ENCODE data around the gene SGMS1. TPM values are rescaled to one million over a fixed set of nuclear protein-coding genes. Genes with fewer than 3 reads are reported as not detected.

Gene SGMS1
- total RNA-seq, 5 donors from 2014 or later (not counting 1 experiment from before 2014, with no cell fraction given) = 28.4 to 39.7 (median 32.6) TPM

GRCh38 chr10:50419091-50419490 lies 204.7 kb downstream of the SGMS1 start:
- Mint-ChIP-seq H3K9me3 (no peaks in the 10 kb centered on the region), H3K27ac (no peak overlapping the region), H3K4me3 (peak overlapping the region; percentile 80 to 88 (median 84)), H3K4me1 (peaks cover 46 to 54% (median 53%) of the 10 kb centered on the region in 3 donors), H3K27me3 (no peaks in the 10 kb centered on the region), H3K36me3 (peaks cover 8% of the 10 kb centered on the region)
- Histone ChIP-seq H3K9me3 (no peaks in the 10 kb centered on the region), H3K27me3 (replicated peaks in 1 of 2; ENCODE audit: control insufficient read depth in 2 of 2, extremely low read depth in 1 of 2, insufficient read depth in 2 of 2, low read length in 1 of 2) (no peaks in the 10 kb centered on the region), H3K4me3 (ENCODE audit: control insufficient read depth in 1 of 2, extremely low read depth in 1 of 2, low read length in 1 of 2) (no peak overlapping the region), H3K4me1 (ENCODE audit: control insufficient read depth in 1 of 2, extremely low read depth in 1 of 2, insufficient read depth in 2 of 2, low read length in 2 of 2) (no peaks in the 10 kb centered on the region), H3K36me3 (ENCODE audit: control insufficient read depth in 2 of 2, extremely low read depth in 1 of 2, insufficient read depth in 1 of 2, low read length in 1 of 2) (no peaks in the 10 kb centered on the region), H3K27ac (ENCODE audit: low read length) (no peak overlapping the region)
- POLR2A ChIA-PET = no interaction called here
- CTCF ChIA-PET = interaction anchor here in 1 of 2 donors (1.7 kb wide), 1 partner anchor 33 kb away, joined by 4 read pairs; no protein-coding TSS in a partner anchor
- no CpG with 5 or more reads among the region's 3 CpGs for WGBS (ENCODE audit: insufficient coverage)
- DNase-seq (no peak), ATAC-seq (replicated peaks in 1 of 4) (no peak)

DNA sequence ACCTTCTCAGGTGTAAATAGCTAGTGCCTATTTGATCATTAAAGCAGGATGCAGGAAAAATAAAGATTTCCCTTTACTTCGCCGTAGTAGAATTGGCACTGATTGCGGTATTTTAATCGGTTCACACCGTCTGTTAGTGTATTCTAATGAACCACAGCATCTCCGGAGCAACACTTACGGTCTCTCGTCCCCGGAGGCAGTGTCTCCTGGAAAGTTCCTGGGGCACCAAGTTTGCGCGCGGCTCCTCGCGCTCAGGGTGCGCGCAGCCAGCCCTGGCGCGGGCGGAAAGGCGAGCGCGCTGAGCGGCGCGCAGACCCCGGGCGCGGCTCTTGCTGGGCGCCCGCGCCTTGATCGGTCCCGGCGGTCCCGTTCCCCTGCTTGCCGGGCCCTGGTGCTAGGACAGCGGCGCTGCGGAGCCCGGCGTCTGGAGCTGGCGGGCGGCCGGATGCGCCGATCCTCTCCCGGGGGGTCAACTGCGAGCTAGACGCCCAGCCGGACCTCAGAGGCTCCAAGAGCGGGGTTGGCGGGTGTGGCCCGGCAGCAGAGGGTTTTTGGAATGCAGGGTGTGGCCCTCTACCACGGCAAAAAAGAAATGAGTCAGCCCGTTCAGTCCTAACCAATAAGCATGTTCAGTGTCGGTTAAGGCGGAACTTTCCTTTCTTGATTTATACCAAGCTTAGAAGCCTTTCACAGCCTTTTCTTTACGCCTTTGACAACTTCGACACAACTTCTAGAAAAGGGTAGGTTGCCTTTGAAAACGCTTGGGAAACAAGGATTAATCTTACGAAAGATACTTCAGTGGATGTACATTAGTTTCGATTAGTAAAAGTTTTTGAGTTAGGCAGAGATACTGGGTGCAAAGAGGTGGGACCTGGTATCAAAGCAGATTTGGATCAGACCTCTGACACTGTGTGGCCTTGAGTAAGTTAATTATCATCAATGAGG lies 205.6 kb downstream of the SGMS1 start:
- H3K27ac Mint-ChIP-seq = peak overlapping the region in 1 of 2 donors; percentile 62
- ATAC-seq (replicated peaks in 1 of 4) (peak; percentile 80 to 86 (median 84)), DNase-seq (peak in 20 of 35 experiments; percentile 3 to 50 (median 20))
- ChIA-PET POLR2A (no interaction called here), CTCF (interaction anchor here in 1 of 2 donors (0.9 to 1.0 kb wide), 2 partner anchors 17 to 21 kb away, joined by 3 to 6 read pairs; no protein-coding TSS in a partner anchor)
- Histone ChIP-seq H3K9me3 (no peaks in the 10 kb centered on the region), H3K36me3 (ENCODE audit: control insufficient read depth in 2 of 2, extremely low read depth in 1 of 2, insufficient read depth in 1 of 2, low read length in 1 of 2) (no peaks in the 10 kb centered on the region), H3K4me1 (ENCODE audit: control insufficient read depth in 1 of 2, extremely low read depth in 1 of 2, insufficient read depth in 2 of 2, low read length in 2 of 2) (no peaks in the 10 kb centered on the region), H3K27ac (ENCODE audit: low read length) (no peak overlapping the region), H3K27me3 (replicated peaks in 1 of 2; ENCODE audit: control insufficient read depth in 2 of 2, extremely low read depth in 1 of 2, insufficient read depth in 2 of 2, low read length in 1 of 2) (no peaks in the 10 kb centered on the region), H3K4me3 (ENCODE audit: control insufficient read depth in 1 of 2, extremely low read depth in 1 of 2, low read length in 1 of 2) (peak overlapping the region; percentile 55 to 61)
- peaks cover 8% of the 10 kb centered on the region for H3K36me3 Mint-ChIP-seq
- under 1% methylated on average over 53 of the region's 62 CpGs for WGBS (ENCODE audit: insufficient coverage)
- H3K4me3 Mint-ChIP-seq = peak overlapping the region; percentile 80 to 88 (median 84)
- H3K27me3 Mint-ChIP-seq = no peaks in the 10 kb centered on the region
- no peaks in the 10 kb centered on the region for H3K9me3 Mint-ChIP-seq
- H3K4me1 Mint-ChIP-seq = peaks cover 46 to 57% (median 53%) of the 10 kb centered on the region in 3 donors

- ChIA-PET POLR2A (no interaction called here), CTCF (interaction anchor here in 1 of 2 donors (0.9 to 1.0 kb wide), 2 partner anchors 16 to 21 kb away, joined by 3 to 6 read pairs; no protein-coding TSS in a partner anchor)
- ATAC-seq (replicated peaks in 1 of 4) (peak; percentile 5 to 32 (median 22)), DNase-seq (no peak)
- H3K27ac ChIP-seq (ENCODE audit: low read length) = no peak overlapping the region
- Mint-ChIP-seq H3K4me3 (peak overlapping the region; percentile 80 to 88 (median 84)), H3K27ac (no peak overlapping the region), H3K9me3 (no peaks in the 10 kb centered on the region), H3K4me1 (peaks cover 44 to 59% (median 52%) of the 10 kb centered on the region in 3 donors), H3K27me3 (no peaks in the 10 kb centered on the region), H3K36me3 (peaks cover 8% of the 10 kb centered on the region)
- no peaks in the 10 kb centered on the region for H3K4me1 ChIP-seq (ENCODE audit: control insufficient read depth in 1 of 2, extremely low read depth in 1 of 2, insufficient read depth in 2 of 2, low read length in 2 of 2)
- H3K9me3 ChIP-seq = no peaks in the 10 kb centered on the region
- 21% methylated on average over 3 of the region's 6 CpGs for WGBS (ENCODE audit: insufficient coverage)
- no peaks in the 10 kb centered on the region for H3K27me3 ChIP-seq (replicated peaks in 1 of 2; ENCODE audit: control insufficient read depth in 2 of 2, extremely low read depth in 1 of 2, insufficient read depth in 2 of 2, low read length in 1 of 2)
- peak overlapping the region in 1 of 2 donors; percentile 55 for H3K4me3 ChIP-seq (ENCODE audit: control insufficient read depth in 1 of 2, extremely low read depth in 1 of 2, low read length in 1 of 2)
- H3K36me3 ChIP-seq (ENCODE audit: control insufficient read depth in 2 of 2, extremely low read depth in 1 of 2, insufficient read depth in 1 of 2, low read length in 1 of 2) = no peaks in the 10 kb centered on the region
Observed at GRCh38 chr10:50417486-50417885, 206.3 kb downstream of the SGMS1 start.

DNA sequence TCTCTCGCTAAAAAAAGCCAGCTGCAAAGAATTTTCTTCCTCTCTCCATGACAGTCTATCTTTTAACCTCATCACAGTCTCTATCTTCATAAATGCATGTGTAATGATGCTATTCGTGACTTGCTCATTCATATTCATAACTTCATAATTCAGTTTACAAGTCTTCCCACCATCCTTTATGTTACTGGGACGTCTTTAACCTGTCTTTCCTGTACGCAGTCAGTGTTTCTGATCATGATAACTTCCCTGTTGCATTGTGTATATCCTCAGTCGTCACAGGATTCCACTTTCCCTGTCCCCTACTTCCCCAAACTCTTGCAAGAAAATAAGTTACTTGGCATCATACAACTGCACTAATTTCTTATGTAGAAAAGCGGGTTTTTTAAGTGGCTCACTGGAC lies 206.9 kb downstream of the SGMS1 start:
- no peak overlapping the region for H3K27ac Mint-ChIP-seq
- no peak for ATAC-seq (replicated peaks in 1 of 4)
- peaks cover 44 to 60% (median 54%) of the 10 kb centered on the region in 3 donors for H3K4me1 Mint-ChIP-seq

GRCh38 chr10:50416181-50416824 lies 207.5 kb downstream of the SGMS1 start:
- H3K27ac ChIP-seq (ENCODE audit: low read length) = no peak overlapping the region
- no peaks in the 10 kb centered on the region for H3K9me3 Mint-ChIP-seq
- POLR2A ChIA-PET = interaction anchor here in 1 of 2 donors (0.5 kb wide), 1 partner anchor 161 kb away, joined by 5 read pairs; no protein-coding TSS in a partner anchor

More for the DNA sequence above, 206.9 kb downstream of the SGMS1 start:
- DNase-seq = no peak
- CTCF ChIA-PET = interaction anchor here in 1 of 2 donors (0.5 to 1.0 kb wide), 4 partner anchors 10 to 101 kb away, joined by 3 to 6 read pairs (median 4); no protein-coding TSS in a partner anchor
- Mint-ChIP-seq H3K9me3 (no peaks in the 10 kb centered on the region), H3K4me3 (peak overlapping the region in 1 of 3 donors; percentile 44), H3K27me3 (no peaks in the 10 kb centered on the region), H3K36me3 (peaks cover 10% of the 10 kb centered on the region)
- Histone ChIP-seq H3K27me3 (replicated peaks in 1 of 2; ENCODE audit: control insufficient read depth in 2 of 2, extremely low read depth in 1 of 2, insufficient read depth in 2 of 2, low read length in 1 of 2) (no peaks in the 10 kb centered on the region), H3K27ac (ENCODE audit: low read length) (no peak overlapping the region), H3K4me3 (ENCODE audit: control insufficient read depth in 1 of 2, extremely low read depth in 1 of 2, low read length in 1 of 2) (no peak overlapping the region), H3K36me3 (ENCODE audit: control insufficient read depth in 2 of 2, extremely low read depth in 1 of 2, insufficient read depth in 1 of 2, low read length in 1 of 2) (no peaks in the 10 kb centered on the region), H3K9me3 (no peaks in the 10 kb centered on the region), H3K4me1 (ENCODE audit: control insufficient read depth in 1 of 2, extremely low read depth in 1 of 2, insufficient read depth in 2 of 2, low read length in 2 of 2) (peaks cover 0 to under 1% of the 10 kb centered on the region in 2 experiments)
- POLR2A ChIA-PET = interaction anchor here in 1 of 2 donors (0.6 kb wide), 1 partner anchor 207 kb away, joined by 5 read pairs; the partner anchor contains the start of gene SGMS1
- WGBS (ENCODE audit: insufficient coverage) = 42% methylated on average over 2 of the region's 6 CpGs

DNA sequence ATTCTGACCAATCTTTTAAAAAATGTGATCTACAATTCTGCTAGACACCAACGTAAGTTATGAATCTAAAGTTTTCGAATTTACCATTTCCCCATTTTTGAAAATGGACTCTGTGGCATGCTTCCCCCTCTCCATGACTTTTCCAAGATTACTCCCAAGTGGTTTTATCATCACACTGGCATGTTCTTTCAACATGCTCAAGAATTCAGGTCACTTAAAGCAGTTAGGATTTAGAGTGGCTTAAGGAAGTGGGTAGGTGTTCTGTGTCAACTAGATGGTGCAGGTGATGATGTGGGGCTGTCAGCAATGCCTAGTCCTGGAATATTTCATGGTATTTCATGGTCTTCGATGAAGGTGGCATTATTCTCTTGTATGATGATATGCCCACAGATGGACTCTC lies 208.5 kb downstream of the SGMS1 start:
- Histone ChIP-seq H3K27me3 (replicated peaks in 1 of 2; ENCODE audit: control insufficient read depth in 2 of 2, extremely low read depth in 1 of 2, insufficient read depth in 2 of 2, low read length in 1 of 2) (no peaks in the 10 kb centered on the region), H3K4me1 (ENCODE audit: control insufficient read depth in 1 of 2, extremely low read depth in 1 of 2, insufficient read depth in 2 of 2, low read length in 2 of 2) (peaks cover 0 to 3% of the 10 kb centered on the region in 2 experiments), H3K36me3 (ENCODE audit: control insufficient read depth in 2 of 2, extremely low read depth in 1 of 2, insufficient read depth in 1 of 2, low read length in 1 of 2) (no peaks in the 10 kb centered on the region), H3K27ac (ENCODE audit: low read length) (no peak overlapping the region), H3K4me3 (ENCODE audit: control insufficient read depth in 1 of 2, extremely low read depth in 1 of 2, low read length in 1 of 2) (no peak overlapping the region), H3K9me3 (no peaks in the 10 kb centered on the region)
- Mint-ChIP-seq H3K9me3 (no peaks in the 10 kb centered on the region), H3K4me3 (no peak overlapping the region), H3K4me1 (peaks cover 49 to 59% (median 50%) of the 10 kb centered on the region in 3 donors), H3K27ac (no peak overlapping the region), H3K27me3 (no peaks in the 10 kb centered on the region), H3K36me3 (peaks cover 8% of the 10 kb centered on the region)
- no peak for ATAC-seq (replicated peaks in 1 of 4)
- no peak for DNase-seq
- CTCF ChIA-PET = no interaction called here
- 100% methylated on average over 1 of the region's 3 CpGs for WGBS (ENCODE audit: insufficient coverage)
- POLR2A ChIA-PET = interaction anchor here in 1 of 2 donors (0.5 kb wide), 1 partner anchor 9 kb away, joined by 3 read pairs; no protein-coding TSS in a partner anchor

More at GRCh38 chr10:50416181-50416824, 207.5 kb downstream of the SGMS1 start:
- no peaks in the 10 kb centered on the region for H3K9me3 ChIP-seq
- CTCF ChIA-PET = interaction anchor here in 1 of 2 donors (0.5 to 0.7 kb wide), 3 partner anchors 10 to 102 kb away, joined by 3 to 6 read pairs (median 3); no protein-coding TSS in a partner anchor
- no peaks in the 10 kb centered on the region for H3K36me3 ChIP-seq (ENCODE audit: control insufficient read depth in 2 of 2, extremely low read depth in 1 of 2, insufficient read depth in 1 of 2, low read length in 1 of 2)
- H3K36me3 Mint-ChIP-seq = peaks cover 10% of the 10 kb centered on the region
- no peaks in the 10 kb centered on the region for H3K27me3 ChIP-seq (replicated peaks in 1 of 2; ENCODE audit: control insufficient read depth in 2 of 2, extremely low read depth in 1 of 2, insufficient read depth in 2 of 2, low read length in 1 of 2)
- no peak for DNase-seq
- H3K27ac Mint-ChIP-seq = no peak overlapping the region
- no CpG with 5 or more reads among the region's 2 CpGs for WGBS (ENCODE audit: insufficient coverage)
- no peak overlapping the region for H3K4me3 Mint-ChIP-seq
- H3K4me1 Mint-ChIP-seq = peaks cover 47 to 59% (median 53%) of the 10 kb centered on the region in 3 donors
- peaks cover 0 to 3% of the 10 kb centered on the region in 2 experiments for H3K4me1 ChIP-seq (ENCODE audit: control insufficient read depth in 1 of 2, extremely low read depth in 1 of 2, insufficient read depth in 2 of 2, low read length in 2 of 2)
- H3K27me3 Mint-ChIP-seq = no peaks in the 10 kb centered on the region
- ATAC-seq (replicated peaks in 1 of 4) = no peak
- H3K4me3 ChIP-seq (ENCODE audit: control insufficient read depth in 1 of 2, extremely low read depth in 1 of 2, low read length in 1 of 2) = no peak overlapping the region
